Measurements from ENCODE around the gene PREP.

DNA sequence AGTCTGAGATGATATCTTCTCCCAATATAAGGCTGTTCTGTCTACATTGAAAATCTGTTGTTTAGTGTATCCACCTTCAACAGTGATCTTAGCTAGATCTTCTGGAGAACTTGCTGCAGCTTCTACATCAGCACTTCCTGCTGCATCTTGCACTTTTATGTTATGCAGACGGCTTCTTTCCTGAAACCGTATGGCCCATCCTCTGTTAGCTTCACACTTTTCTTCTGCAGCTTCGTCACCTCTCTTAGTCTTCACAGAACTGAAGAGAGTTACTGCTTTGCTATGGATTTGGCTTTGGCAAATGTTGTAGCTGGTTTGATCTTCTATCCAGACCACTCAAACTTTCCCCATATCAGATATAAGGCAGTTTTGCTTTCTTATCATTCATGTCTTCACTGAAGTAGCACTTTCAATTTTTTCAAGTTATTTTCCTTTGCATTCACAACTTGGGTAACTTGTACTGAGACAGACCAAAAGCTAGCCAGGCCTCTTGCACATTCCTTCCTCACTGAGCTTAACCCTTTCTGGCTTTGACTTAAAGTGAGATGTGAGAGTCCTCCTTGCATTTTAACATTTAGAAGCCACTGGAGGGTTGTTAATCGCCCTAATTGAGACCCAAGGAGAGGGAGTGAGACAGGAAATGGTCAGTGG is 110.1 kb downstream of the PREP start:
- no peak for TF ChIP-seq POLR2A (IDR thresholded peaks at IDR 0.05)
- TF ChIP-seq CTCF (IDR thresholded peaks at IDR 0.05), result no peak
